GM12892 (cell line): ENCODE measurements around the gene LRRC23.

ENCODE experiments used
- POLR2A ChIP-seq: IDR thresholded peaks from 2 replicates; pipeline ENCODE4 v1.6.1; 2011; ENCODE audit warnings: low read depth, low read length, control low read depth
- POLR2AphosphoS5 ChIP-seq: IDR thresholded peaks from 2 replicates; pipeline ENCODE4 v1.6.1; 2011; ENCODE audit warnings: low read depth, low read length, control low read depth

GRCh38 chr12:6896846-6897435, 7.7 kb upstream of the LRRC23 start:
- TF ChIP-seq POLR2A: no peak
- no peak for TF ChIP-seq POLR2AphosphoS5
